GM18508 (cell line): Measurements from ENCODE around the gene FAAP100.

ENCODE experiments used
- ATAC-seq: cut with Tn5 transposase; IDR thresholded peaks from one replicate; pipeline ENCODE4 v1.9.1; 2021; ENCODE audit warnings: moderate number of reproducible peaks; ENCODE audit not compliant: insufficient read depth, unreplicated experiment

Gene FAAP100

GRCh38 chr17:81556863-81557262 is 4.7 kb upstream of the FAAP100 start:
- ATAC-seq, result no peak

- no peak for ATAC-seq
These were observed 4.1 kb upstream of the FAAP100 start for GRCh38 chr17:81556175-81556691.

GRCh38 chr17:81553616-81554181 is 1.5 kb upstream of the FAAP100 start:
- no peak for ATAC-seq

GRCh38 chr17:81553018-81553615 is 964 bp upstream of the FAAP100 start:
- no peak for ATAC-seq

GRCh38 chr17:81551458-81552243 is 502 bp downstream of the FAAP100 start:
- ATAC-seq, result no peak

- ATAC-seq, result no peak
These were observed 1.2 kb downstream of the FAAP100 start for GRCh38 chr17:81550830-81551457.

GRCh38 chr17:81550285-81550684 is 1.9 kb downstream of the FAAP100 start:
- no peak for ATAC-seq

- no peak for ATAC-seq
These were observed 2.3 kb downstream of the FAAP100 start for GRCh38 chr17:81549826-81550225.

- no peak for ATAC-seq
These were observed 3.1 kb downstream of the FAAP100 start for GRCh38 chr17:81549031-81549557.

GRCh38 chr17:81547614-81547982 is 4.6 kb downstream of the FAAP100 start:
- no peak for ATAC-seq

GRCh38 chr17:81546906-81547613 is 5.1 kb downstream of the FAAP100 start:
- no peak for ATAC-seq

GRCh38 chr17:81545160-81545949 is 6.8 kb downstream of the FAAP100 start:
- ATAC-seq, result no peak

GRCh38 chr17:81544281-81544974 is 7.7 kb downstream of the FAAP100 start:
- no peak for ATAC-seq

GRCh38 chr17:81543756-81544155 is 8.4 kb downstream of the FAAP100 start:
- no peak for ATAC-seq

GRCh38 chr17:81543339-81543675 is 8.8 kb downstream of the FAAP100 start:
- no peak for ATAC-seq

- no peak for ATAC-seq
These were observed 9.5 kb downstream of the FAAP100 start for GRCh38 chr17:81542431-81543338.

GRCh38 chr17:81541123-81541522 is 11.0 kb downstream of the FAAP100 start:
- no peak for ATAC-seq

- no peak for ATAC-seq
These were observed 11.5 kb downstream of the FAAP100 start for GRCh38 chr17:81540676-81541027.
